GM18498 (cell line): ENCODE measurements around the gene OSBPL7.
"Not testable (repeated sequence)": the region's sequence is repeated elsewhere in the genome, so short reads cannot be mapped to it uniquely, and the experiment has no call there.

Experiments
- ATAC-seq: cut with Tn5 transposase; IDR thresholded peaks from one replicate; pipeline ENCODE4 v1.9.1; 2021; ENCODE audit warnings: mild to moderate bottlenecking, moderate library complexity; ENCODE audit not compliant: unreplicated experiment

Gene OSBPL7

GRCh38 chr17:47776330-47777197 is 45.0 kb downstream of the OSBPL7 start:
- ATAC-seq: no peak

GRCh38 chr17:47774987-47775580 is 46.5 kb downstream of the OSBPL7 start:
- ATAC-seq: no peak

- no peak for ATAC-seq
Observed at GRCh38 chr17:47774331-47774730, 47.3 kb downstream of the OSBPL7 start.

GRCh38 chr17:47773649-47774048 is 47.9 kb downstream of the OSBPL7 start:
- not testable (repeated sequence) for ATAC-seq

- no peak for ATAC-seq
Observed at GRCh38 chr17:47763913-47764582, 57.5 kb downstream of the OSBPL7 start.

GRCh38 chr17:47762728-47763127 is 58.9 kb downstream of the OSBPL7 start:
- no peak for ATAC-seq

- ATAC-seq: no peak
Observed at GRCh38 chr17:47760409-47761140, 61.0 kb downstream of the OSBPL7 start.

- no peak for ATAC-seq
Observed at GRCh38 chr17:47757386-47757785, 64.2 kb downstream of the OSBPL7 start.
